HEK293 (cell line): ENCODE data around the gene CLIC4.
A peak's percentile ranks its signal among the peaks of the same experiment; 100 is the strongest.

Experiments
- CTCF ChIA-PET: fragments of 350-600 bp; formaldehyde crosslinking; extraction: SDS; loops from one replicate; lab custom pipeline; 2021; ENCODE audit warnings: antibody characterized with exemption; lab: Yijun Ruan, JAX
- POLR2A ChIA-PET: fragments of 300-600 bp; formaldehyde crosslinking; extraction: SDS; loops from one replicate; lab custom pipeline; 2020; ENCODE audit warnings: antibody characterized with exemption, inconsistent platforms; lab: Yijun Ruan, JAX
- H3K27ac ChIP-seq: fragments of 200-500 bp; sonication (Bioruptor generic); 2 replicates; pipeline ENCODE4 v1.5.1; 2014; ENCODE audit warnings: low read depth, low read length, control low read depth, inconsistent platforms; ENCODE audit errors: extremely low read depth
- H3K36me3 ChIP-seq, 2 experiments: fragments of 200-500 bp in 1 of 2; sonication (Bioruptor generic) in 1 of 2; 1 replicate in 1 of 2; 2 replicates in 1 of 2; pipeline ENCODE4 v1.5.1; 2014 to 2017; ENCODE audit warnings: inconsistent platforms in 2 of 2, low read length in 2 of 2; ENCODE audit not compliant: control insufficient read depth in 2 of 2, insufficient read depth in 1 of 2
- H3K4me1 ChIP-seq: fragments of 200-500 bp; sonication (Bioruptor generic); 2 replicates; pipeline ENCODE4 v1.5.1; 2014; ENCODE audit warnings: mild to moderate bottlenecking, low read length, inconsistent platforms; ENCODE audit not compliant: control insufficient read depth, insufficient read depth
- H3K4me3 ChIP-seq: 2 replicates; pipeline ENCODE4 v1.5.1; 2011; ENCODE audit warnings: low read depth, mild to moderate bottlenecking, control low read depth, low read length, moderate library complexity
- H3K9me3 ChIP-seq: fragments of 200-500 bp; sonication (Bioruptor generic); 2 replicates; pipeline ENCODE4 v1.5.1; 2014; ENCODE audit warnings: low read depth, low read length, inconsistent platforms; ENCODE audit not compliant: control insufficient read depth, insufficient read depth
- FEZF1 ChIP-seq: fragments of 450-650 bp; formaldehyde crosslinking; IDR thresholded peaks from 2 replicates; pipeline ENCODE4 v1.5.1; 2016; ENCODE audit warnings: missing biosample characterization, missing genetic modification characterization
- GFI1B ChIP-seq: fragments of 450-650 bp; formaldehyde crosslinking; IDR thresholded peaks from 2 replicates; pipeline ENCODE4 v1.5.1; 2016; ENCODE audit warnings: missing biosample characterization, missing genetic modification characterization
- GLI2 ChIP-seq: fragments of 450-650 bp; formaldehyde crosslinking; IDR thresholded peaks from 2 replicates; pipeline ENCODE4; 2017; ENCODE audit warnings: missing biosample characterization, missing genetic modification characterization, low read depth, borderline replicate concordance
- KLF16 ChIP-seq: fragments of 450-650 bp; formaldehyde crosslinking; IDR thresholded peaks from 2 replicates; pipeline ENCODE4 v1.5.1; 2017; ENCODE audit warnings: missing biosample characterization, missing genetic modification characterization
- MYNN ChIP-seq: fragments of 450-650 bp; formaldehyde crosslinking; IDR thresholded peaks from 2 replicates; pipeline ENCODE4 v1.5.1; 2016; ENCODE audit warnings: missing biosample characterization, missing genetic modification characterization, borderline replicate concordance
- OSR2 ChIP-seq: fragments of 450-650 bp; formaldehyde crosslinking; IDR thresholded peaks from 2 replicates; pipeline ENCODE4 v1.5.1; 2016; ENCODE audit warnings: missing biosample characterization, missing genetic modification characterization
- PRDM1 ChIP-seq: fragments of 450-650 bp; formaldehyde crosslinking; IDR thresholded peaks from 2 replicates; pipeline ENCODE4; 2016; ENCODE audit warnings: missing biosample characterization, missing genetic modification characterization
- SCRT1 ChIP-seq: fragments of 450-650 bp; formaldehyde crosslinking; IDR thresholded peaks from 2 replicates; pipeline ENCODE4 v1.5.1; 2016; ENCODE audit warnings: missing biosample characterization, missing genetic modification characterization, borderline replicate concordance
- SCRT2 ChIP-seq: fragments of 450-650 bp; formaldehyde crosslinking; IDR thresholded peaks from 2 replicates; pipeline ENCODE4 v1.5.1; 2016; ENCODE audit warnings: missing biosample characterization, missing genetic modification characterization
- SP7 ChIP-seq: fragments of 450-650 bp; formaldehyde crosslinking; IDR thresholded peaks from 2 replicates; pipeline ENCODE4 v1.5.1; 2016; ENCODE audit warnings: missing biosample characterization, missing genetic modification characterization
- WT1 ChIP-seq: fragments of 450-650 bp; formaldehyde crosslinking; IDR thresholded peaks from 2 replicates; pipeline ENCODE4 v1.5.1; 2016; ENCODE audit warnings: missing biosample characterization, missing genetic modification characterization
- ZEB2 ChIP-seq: fragments of 450-650 bp; formaldehyde crosslinking; IDR thresholded peaks from 2 replicates; pipeline ENCODE4 v1.5.1; 2016; ENCODE audit warnings: missing biosample characterization, missing genetic modification characterization
- ZFHX2 ChIP-seq: fragments of 450-650 bp; formaldehyde crosslinking; conservative IDR thresholded peaks from 2 replicates; pipeline ENCODE4 v1.5.1; 2016; ENCODE audit warnings: missing biosample characterization, missing genetic modification characterization
- ZNF112 ChIP-seq: fragments of 450-650 bp; formaldehyde crosslinking; IDR thresholded peaks from 2 replicates; pipeline ENCODE4 v1.5.0; 2017; ENCODE audit warnings: missing biosample characterization, missing genetic modification characterization
- ZNF19 ChIP-seq: fragments of 450-650 bp; formaldehyde crosslinking; IDR thresholded peaks from 2 replicates; pipeline ENCODE4; 2016; ENCODE audit warnings: missing biosample characterization, missing genetic modification characterization, low read depth
- ZNF24 ChIP-seq: fragments of 450-650 bp; formaldehyde crosslinking; IDR thresholded peaks from 2 replicates; pipeline ENCODE4 v1.5.1; 2016; ENCODE audit warnings: missing biosample characterization, missing genetic modification characterization
- ZNF530 ChIP-seq: fragments of 450-650 bp; formaldehyde crosslinking; IDR thresholded peaks from 2 replicates; pipeline ENCODE4 v1.5.1; 2016; ENCODE audit warnings: low read depth, missing biosample characterization, missing genetic modification characterization
- ZNF623 ChIP-seq: fragments of 450-650 bp; formaldehyde crosslinking; IDR thresholded peaks from 2 replicates; pipeline ENCODE4 v1.5.1; 2016; ENCODE audit warnings: missing biosample characterization, missing genetic modification characterization
- ZNF837 ChIP-seq: fragments of 450-650 bp; formaldehyde crosslinking; IDR thresholded peaks from 2 replicates; pipeline ENCODE4 v1.5.1; 2016; ENCODE audit warnings: missing biosample characterization, missing genetic modification characterization
- TF ChIP-seq, protein P1 (sequence below): fragments of 450-650 bp; formaldehyde crosslinking; IDR thresholded peaks from 2 replicates; pipeline ENCODE4 v1.5.1; 2017; ENCODE audit warnings: missing biosample characterization, missing genetic modification characterization
- TF ChIP-seq, protein P2 (sequence below): fragments of 450-650 bp; formaldehyde crosslinking; IDR thresholded peaks from 2 replicates; pipeline ENCODE4 v1.5.1; 2017; ENCODE audit warnings: missing biosample characterization, missing genetic modification characterization
- TF ChIP-seq, protein P3 (sequence below): fragments of 450-650 bp; formaldehyde crosslinking; IDR thresholded peaks from 2 replicates; pipeline ENCODE4 v1.5.1; 2016; ENCODE audit warnings: missing biosample characterization, missing genetic modification characterization
- TF ChIP-seq, protein P4 (sequence below): fragments of 450-650 bp; formaldehyde crosslinking; IDR thresholded peaks from 2 replicates; pipeline ENCODE4 v1.5.1; 2016; ENCODE audit warnings: missing biosample characterization, missing genetic modification characterization

Gene CLIC4

DNA sequence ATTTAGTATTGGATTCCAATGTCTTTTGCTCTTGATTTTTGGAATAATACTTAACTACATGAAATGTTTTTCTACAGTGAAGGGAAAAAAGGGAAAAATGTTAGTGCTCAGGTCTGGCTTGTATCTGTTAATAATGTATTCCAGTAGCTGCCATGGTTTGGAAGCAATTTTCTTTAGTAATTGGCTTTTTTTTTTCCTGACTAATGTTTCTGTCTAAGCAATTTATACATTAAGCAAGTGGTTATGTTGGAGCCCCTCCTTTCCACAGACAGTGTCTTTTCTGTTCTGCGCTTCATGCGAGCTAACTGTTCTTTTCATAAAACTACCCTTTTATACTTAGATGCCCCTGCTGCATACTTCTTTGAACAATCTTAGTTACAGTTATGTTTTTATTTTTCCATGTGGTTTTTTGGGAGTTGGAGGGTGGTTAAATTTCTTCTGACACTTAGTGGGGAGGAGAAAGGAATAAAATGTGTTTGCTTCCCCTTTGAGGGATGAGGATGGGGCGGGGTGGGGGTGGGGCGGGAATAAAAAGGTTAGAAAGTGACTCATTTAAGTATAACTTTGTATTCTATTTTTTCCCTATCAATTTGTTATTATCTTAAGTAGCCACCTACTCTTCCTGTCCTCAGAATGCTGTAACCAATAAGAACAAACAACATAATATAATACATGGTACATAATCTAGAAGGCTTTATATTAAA is 83.1 kb downstream of the CLIC4 start:
- TF ChIP-seq, protein P1, sequence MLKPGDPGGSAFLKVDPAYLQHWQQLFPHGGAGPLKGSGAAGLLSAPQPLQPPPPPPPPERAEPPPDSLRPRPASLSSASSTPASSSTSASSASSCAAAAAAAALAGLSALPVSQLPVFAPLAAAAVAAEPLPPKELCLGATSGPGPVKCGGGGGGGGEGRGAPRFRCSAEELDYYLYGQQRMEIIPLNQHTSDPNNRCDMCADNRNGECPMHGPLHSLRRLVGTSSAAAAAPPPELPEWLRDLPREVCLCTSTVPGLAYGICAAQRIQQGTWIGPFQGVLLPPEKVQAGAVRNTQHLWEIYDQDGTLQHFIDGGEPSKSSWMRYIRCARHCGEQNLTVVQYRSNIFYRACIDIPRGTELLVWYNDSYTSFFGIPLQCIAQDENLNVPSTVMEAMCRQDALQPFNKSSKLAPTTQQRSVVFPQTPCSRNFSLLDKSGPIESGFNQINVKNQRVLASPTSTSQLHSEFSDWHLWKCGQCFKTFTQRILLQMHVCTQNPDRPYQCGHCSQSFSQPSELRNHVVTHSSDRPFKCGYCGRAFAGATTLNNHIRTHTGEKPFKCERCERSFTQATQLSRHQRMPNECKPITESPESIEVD (tag by site-specific recombination): peak; percentile 32
- TF ChIP-seq GFI1B: no peak
- no peak for TF ChIP-seq ZNF112 (tag by site-specific recombination)
- TF ChIP-seq KLF16 (tag by site-specific recombination): no peak
- TF ChIP-seq ZNF19 (tag by site-specific recombination): no peak
- TF ChIP-seq ZNF837 (tag by site-specific recombination): no peak
- peak; percentile 17; the same call in 1 of the 2 replicates for TF ChIP-seq OSR2 (tag by site-specific recombination)
- TF ChIP-seq WT1 (tag by site-specific recombination): peak; percentile 31
- peak; percentile 8; the same call in 1 of the 2 replicates for TF ChIP-seq FEZF1 (tag by site-specific recombination)
- peak; percentile 59 for TF ChIP-seq SP7 (tag by site-specific recombination)
- TF ChIP-seq ZFHX2 (tag by site-specific recombination): no peak
- TF ChIP-seq, all 188 proteins: peak for 5
- no peaks in the 10 kb centered on the region for H3K9me3 ChIP-seq
- H3K4me3 ChIP-seq: no peak overlapping the region
- peaks cover 21% of the 10 kb centered on the region for H3K4me1 ChIP-seq
- ChIA-PET POLR2A (interaction anchor here (0.7 to 3.4 kb wide), 3 partner anchors 84 to 140 kb away, joined by 3 to 12 read pairs (median 3); partner anchors contain the start of gene CLIC4), CTCF (interaction anchor here (0.6 to 10.7 kb wide), 8 partner anchors 7 to 435 kb away, joined by 3 to 152 read pairs (median 4); no protein-coding TSS in a partner anchor)
- H3K27ac ChIP-seq: peak overlapping the region; percentile 48
- no peaks in the 10 kb centered on the region; a peak in 1 of 3 replicates for H3K36me3 ChIP-seq

DNA sequence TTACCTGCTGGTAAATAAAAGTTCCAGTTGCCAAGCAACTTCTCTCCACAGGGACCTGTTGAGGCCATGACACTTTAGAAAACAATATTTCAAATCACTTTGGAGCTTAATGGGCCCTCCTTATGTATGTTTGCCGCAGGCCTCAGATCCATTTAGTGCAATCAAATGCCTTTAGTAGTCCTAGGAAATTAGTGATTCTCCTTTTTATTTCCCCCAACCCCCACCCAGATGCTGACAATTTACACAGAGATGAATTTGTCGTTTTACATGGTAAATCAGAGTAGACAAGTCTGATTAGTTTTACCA is 83.6 kb downstream of the CLIC4 start:
- ChIA-PET CTCF (interaction anchor here (0.6 to 10.7 kb wide), 7 partner anchors 12 to 156 kb away, joined by 3 to 152 read pairs (median 3); no protein-coding TSS in a partner anchor), POLR2A (interaction anchor here (1.0 kb wide), 2 partner anchors 83 to 140 kb away, joined by 3 read pairs; no protein-coding TSS in a partner anchor)
- Histone ChIP-seq H3K4me3 (no peak overlapping the region), H3K9me3 (no peaks in the 10 kb centered on the region), H3K27ac (no peak overlapping the region), H3K4me1 (peaks cover 21% of the 10 kb centered on the region), H3K36me3 (no peaks in the 10 kb centered on the region; a peak in 1 of 3 replicates)
- no peak for TF ChIP-seq ZNF24 (tag by site-specific recombination)
- peak; percentile 88 for TF ChIP-seq MYNN (tag by site-specific recombination)
- TF ChIP-seq, protein P2, sequence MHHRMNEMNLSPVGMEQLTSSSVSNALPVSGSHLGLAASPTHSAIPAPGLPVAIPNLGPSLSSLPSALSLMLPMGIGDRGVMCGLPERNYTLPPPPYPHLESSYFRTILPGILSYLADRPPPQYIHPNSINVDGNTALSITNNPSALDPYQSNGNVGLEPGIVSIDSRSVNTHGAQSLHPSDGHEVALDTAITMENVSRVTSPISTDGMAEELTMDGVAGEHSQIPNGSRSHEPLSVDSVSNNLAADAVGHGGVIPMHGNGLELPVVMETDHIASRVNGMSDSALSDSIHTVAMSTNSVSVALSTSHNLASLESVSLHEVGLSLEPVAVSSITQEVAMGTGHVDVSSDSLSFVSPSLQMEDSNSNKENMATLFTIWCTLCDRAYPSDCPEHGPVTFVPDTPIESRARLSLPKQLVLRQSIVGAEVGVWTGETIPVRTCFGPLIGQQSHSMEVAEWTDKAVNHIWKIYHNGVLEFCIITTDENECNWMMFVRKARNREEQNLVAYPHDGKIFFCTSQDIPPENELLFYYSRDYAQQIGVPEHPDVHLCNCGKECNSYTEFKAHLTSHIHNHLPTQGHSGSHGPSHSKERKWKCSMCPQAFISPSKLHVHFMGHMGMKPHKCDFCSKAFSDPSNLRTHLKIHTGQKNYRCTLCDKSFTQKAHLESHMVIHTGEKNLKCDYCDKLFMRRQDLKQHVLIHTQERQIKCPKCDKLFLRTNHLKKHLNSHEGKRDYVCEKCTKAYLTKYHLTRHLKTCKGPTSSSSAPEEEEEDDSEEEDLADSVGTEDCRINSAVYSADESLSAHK (tag by site-specific recombination): peak; percentile 32; the same call in 1 of the 2 replicates
- peak; percentile 99 for TF ChIP-seq SCRT2 (tag by site-specific recombination)
- no peak for TF ChIP-seq ZNF530 (tag by site-specific recombination)
- no peak for TF ChIP-seq ZNF623
- TF ChIP-seq, protein P3, sequence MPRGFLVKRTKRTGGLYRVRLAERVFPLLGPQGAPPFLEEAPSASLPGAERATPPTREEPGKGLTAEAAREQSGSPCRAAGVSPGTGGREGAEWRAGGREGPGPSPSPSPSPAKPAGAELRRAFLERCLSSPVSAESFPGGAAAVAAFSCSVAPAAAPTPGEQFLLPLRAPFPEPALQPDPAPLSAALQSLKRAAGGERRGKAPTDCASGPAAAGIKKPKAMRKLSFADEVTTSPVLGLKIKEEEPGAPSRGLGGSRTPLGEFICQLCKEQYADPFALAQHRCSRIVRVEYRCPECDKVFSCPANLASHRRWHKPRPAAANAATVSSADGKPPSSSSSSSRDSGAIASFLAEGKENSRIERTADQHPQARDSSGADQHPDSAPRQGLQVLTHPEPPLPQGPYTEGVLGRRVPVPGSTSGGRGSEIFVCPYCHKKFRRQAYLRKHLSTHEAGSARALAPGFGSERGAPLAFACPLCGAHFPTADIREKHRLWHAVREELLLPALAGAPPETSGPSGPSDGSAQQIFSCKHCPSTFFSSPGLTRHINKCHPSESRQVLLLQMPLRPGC: peak; percentile 50; the same call in 1 of the 2 replicates
- 0 out of 2 replicates have a peak, but pooled peaks have one; percentile 13 for TF ChIP-seq GLI2 (tag by site-specific recombination)
- TF ChIP-seq, protein P1 (tag by site-specific recombination): peak; percentile 97
- TF ChIP-seq, protein P4, sequence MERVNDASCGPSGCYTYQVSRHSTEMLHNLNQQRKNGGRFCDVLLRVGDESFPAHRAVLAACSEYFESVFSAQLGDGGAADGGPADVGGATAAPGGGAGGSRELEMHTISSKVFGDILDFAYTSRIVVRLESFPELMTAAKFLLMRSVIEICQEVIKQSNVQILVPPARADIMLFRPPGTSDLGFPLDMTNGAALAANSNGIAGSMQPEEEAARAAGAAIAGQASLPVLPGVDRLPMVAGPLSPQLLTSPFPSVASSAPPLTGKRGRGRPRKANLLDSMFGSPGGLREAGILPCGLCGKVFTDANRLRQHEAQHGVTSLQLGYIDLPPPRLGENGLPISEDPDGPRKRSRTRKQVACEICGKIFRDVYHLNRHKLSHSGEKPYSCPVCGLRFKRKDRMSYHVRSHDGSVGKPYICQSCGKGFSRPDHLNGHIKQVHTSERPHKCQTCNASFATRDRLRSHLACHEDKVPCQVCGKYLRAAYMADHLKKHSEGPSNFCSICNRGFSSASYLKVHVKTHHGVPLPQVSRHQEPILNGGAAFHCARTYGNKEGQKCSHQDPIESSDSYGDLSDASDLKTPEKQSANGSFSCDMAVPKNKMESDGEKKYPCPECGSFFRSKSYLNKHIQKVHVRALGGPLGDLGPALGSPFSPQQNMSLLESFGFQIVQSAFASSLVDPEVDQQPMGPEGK (tag by site-specific recombination): no peak
- TF ChIP-seq ZEB2 (tag by site-specific recombination): 0 out of 2 replicates have a peak, but pooled peaks have one; percentile 27
- TF ChIP-seq PRDM1 (tag by site-specific recombination): no peak
- peak; percentile 93 for TF ChIP-seq SCRT1 (tag by site-specific recombination)
